Left ventricle myocardium superior (tissue), 1 donor: ENCODE measurements around the gene TMEM37. TPM values are rescaled to one million over a fixed set of nuclear protein-coding genes. Genes with fewer than 3 reads are reported as not detected.

ENCODE experiments used
- ATAC-seq: fragments of 200-7000 bp; cut with Tn5 transposase; one replicate; pipeline ENCODE4 v1.9.1; 2020; ENCODE audit warnings: mild to moderate bottlenecking, moderate library complexity
- DNase-seq: peaks from one replicate; pipeline ENCODE4 v3.0.0-alpha.2; 2020
- intact Hi-C: fragments of 100-400 bp; cut with micrococcal nuclease; formaldehyde crosslinking; loops from one replicate; pipeline ENCODE4 v1.11.0; 2022
- total RNA-seq: library from RNA; stranded (reverse); fragmentation: NEBNext Ultra II Directional; extraction: Animal tissue kit (Norgen Biotek cat#: 25700); gene quantifications from one replicate; pipeline ENCODE4 v1.2.1, GENCODE V29; 2021
- donor health status: DM: no; HTN: yes; CAD: no; lungs with severe emphysema.

Gene TMEM37
- total RNA-seq, 1 donor from 2014 or later = 2.9 TPM

DNA sequence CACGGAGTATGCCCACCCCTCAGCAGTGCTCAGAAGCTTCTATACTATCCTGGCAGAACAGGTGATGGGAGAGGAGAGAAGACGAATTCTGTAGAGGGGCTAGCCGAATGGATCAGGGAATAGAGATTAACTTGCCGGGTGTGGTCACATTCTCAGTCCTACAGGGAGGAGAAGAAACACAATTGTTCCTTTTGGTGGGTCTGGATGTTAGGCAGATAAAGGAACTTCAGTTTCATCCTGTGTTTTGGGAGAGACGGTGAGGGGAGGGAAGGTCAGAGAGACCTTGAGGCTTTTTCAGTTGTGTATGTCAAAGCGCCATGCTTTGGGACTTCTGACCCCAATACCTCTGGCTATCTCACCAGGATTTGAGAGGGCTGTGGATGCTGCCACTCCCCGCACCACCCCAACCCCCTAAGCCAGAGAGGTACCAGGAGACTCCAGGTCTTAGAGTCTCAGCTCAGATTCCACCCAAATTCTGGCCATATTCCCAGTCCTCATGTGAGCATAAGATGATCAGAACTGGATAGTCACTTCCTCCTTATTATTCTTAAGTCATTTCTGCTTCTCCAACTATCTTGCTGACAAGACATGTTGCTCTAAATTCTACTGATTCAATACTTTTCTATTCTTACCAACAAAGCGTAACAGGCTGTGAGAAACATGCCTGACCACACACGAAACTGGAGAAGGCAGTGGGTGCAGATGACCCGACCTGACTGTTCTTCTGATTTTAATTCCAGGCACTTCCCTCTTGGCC is 2.3 kb upstream of the TMEM37 start:
- intact Hi-C loops = no loop called here
- ATAC-seq (peak; percentile 24), DNase-seq (no peak)

DNA sequence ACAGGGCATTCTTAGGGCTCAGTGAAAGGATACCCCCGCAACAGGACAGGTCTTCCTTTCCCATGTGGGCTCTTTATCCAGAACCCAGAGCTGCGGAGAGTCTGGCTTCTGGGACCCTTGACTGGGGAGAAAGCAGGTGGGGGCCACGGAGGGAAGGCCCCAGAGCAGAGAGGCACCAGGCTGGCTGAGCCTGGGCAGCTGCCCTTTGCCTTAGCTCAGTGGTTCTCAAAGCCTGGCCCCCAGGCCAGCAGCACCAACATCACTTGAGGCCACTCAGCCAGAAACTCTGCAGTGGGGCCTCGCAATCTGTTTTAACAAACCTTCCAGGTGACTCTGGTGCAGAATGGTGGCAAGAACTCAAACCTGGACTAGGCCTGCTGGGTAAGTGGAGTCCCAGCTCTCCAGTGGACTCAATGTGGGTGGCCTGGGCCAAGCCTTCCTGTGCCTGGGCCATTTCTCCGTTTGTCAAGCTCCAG is 1.6 kb upstream of the TMEM37 start:
- no peak for ATAC-seq
- DNase-seq = no peak
- intact Hi-C loops = no loop called here

DNA sequence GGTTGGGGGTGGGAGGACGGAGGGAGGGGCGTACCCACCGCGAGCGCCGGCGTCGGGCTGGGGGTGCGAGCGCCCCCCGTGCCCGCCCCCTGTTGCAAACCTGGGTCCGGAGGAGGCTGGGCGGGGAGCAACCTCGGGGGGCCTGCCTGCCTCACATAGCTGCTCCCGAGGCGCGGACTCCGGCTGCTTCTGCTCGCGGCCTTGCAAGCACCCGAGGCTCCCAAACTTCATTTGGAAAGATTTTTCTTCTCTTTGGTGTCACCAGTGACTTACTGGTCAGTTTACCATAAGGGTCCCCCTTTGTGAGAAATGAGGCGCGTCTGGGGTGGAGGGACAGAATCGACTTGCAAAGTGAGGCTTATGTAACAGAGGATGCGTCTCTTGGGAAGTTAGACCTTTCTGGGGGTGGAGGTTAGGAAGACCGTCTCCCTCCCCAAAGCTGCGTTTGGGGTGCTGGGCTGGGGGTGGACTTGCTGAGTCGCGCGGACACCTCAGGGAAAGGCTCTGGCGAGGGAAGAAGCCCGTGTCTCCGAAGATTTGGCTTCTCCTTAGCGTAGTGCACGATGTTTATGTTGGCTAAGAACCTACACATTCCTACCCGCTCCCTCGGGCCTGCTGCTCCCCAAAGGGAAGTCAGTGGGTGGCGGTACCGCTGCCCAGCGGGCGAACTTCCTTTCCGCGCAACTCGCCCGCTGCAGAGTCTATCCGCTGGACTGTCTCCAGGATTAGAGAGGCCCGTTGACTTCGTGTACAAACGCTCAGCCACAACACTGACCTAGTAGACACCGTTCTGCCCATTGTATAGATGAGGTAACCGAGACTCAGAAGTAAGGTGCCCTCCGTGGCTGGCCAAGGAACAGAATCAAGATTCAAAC is 559 bp downstream of the TMEM37 start:
- DNase-seq = peak; percentile 54
- intact Hi-C loops = no loop called here
- peak; percentile 13 for ATAC-seq

DNA sequence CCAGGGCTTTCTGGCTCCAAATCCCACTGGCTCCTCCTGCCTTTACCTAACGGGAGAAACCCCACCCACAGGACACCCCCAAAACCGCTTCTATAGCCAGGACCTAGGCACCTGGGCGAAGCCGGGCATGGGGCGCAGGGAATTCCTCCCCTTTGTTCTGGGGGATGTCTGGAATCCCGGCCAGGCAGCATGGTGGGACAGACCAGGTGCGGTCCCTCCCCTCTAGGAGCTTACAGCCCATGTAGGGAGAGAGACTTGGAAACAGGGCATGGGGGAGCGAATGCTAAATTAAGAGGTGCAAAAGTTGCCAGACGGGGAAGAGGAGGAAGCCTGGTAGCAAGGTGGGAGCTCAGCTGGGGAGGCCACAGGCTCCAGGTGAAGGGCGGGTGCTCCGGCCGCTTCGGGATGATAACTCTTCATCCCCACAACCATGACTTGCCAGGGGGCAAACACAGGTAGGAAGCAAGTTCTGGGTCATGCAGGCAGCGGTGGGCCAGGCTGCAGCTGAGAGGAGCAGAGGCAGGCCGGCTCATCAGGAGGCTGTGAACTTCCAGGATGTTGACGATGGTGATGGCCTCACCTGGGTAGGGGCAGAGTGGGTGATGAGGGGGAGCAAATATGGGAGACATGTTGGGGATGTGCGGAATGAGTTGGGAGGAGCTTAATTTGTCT is 1.3 kb downstream of the TMEM37 start:
- DNase-seq (no peak), ATAC-seq (no peak)
- intact Hi-C loops = no loop called here

DNA sequence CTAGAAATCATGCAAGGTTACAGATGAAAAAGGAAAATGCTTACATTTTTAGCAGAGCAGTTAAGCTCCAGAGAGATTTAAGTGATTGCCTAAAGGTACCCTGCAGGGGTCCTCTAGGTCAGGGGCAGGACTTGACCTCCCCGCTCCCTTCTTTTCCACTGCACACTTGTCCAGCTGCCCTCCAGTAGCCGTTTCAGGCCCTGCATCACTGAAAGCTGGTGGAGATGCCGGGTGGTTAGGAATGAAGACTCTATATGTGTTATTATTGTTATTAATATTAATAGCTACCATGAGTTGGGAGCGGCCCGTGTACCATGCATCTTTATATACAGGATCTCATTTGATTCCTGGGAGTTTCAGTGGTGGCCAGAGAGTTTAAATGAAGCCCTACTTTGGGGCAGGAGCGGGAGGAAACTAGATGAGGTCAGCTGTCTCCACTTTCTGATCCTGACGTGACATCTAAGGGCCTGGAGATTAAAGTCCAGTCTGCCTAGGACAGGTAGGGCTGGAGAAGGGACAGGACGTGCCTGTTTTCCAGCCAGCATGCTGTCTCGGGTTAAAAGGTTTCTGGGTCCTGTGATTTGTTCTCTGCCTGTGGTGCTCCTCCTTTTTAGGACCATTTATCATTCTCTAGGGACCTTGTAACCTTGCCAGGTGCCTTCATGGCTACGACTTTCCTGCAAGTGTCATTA is 2.1 kb downstream of the TMEM37 start:
- intact Hi-C loops = no loop called here
- ATAC-seq (no peak), DNase-seq (no peak)

DNA sequence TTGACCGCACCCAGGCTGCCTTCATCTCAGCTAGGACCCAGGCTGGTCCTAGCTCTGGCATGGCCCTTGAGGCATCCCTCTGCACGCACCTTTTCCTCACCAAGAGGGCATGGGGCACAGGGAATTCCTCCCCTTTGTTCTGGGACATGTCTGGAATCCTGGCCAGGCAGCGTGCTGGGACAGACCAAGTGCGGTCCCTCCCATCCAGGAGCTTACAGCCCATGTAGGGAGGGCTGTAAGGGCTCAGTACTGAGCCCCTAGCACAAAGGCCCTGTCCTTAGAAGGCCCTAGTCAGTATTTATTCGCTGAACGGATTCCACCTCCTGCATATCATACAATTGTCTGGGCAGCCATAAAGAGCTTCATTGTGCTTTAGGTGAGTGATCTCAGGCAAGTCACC is 3.0 kb downstream of the TMEM37 start:
- DNase-seq (no peak), ATAC-seq (no peak)
- intact Hi-C loops = no loop called here

DNA sequence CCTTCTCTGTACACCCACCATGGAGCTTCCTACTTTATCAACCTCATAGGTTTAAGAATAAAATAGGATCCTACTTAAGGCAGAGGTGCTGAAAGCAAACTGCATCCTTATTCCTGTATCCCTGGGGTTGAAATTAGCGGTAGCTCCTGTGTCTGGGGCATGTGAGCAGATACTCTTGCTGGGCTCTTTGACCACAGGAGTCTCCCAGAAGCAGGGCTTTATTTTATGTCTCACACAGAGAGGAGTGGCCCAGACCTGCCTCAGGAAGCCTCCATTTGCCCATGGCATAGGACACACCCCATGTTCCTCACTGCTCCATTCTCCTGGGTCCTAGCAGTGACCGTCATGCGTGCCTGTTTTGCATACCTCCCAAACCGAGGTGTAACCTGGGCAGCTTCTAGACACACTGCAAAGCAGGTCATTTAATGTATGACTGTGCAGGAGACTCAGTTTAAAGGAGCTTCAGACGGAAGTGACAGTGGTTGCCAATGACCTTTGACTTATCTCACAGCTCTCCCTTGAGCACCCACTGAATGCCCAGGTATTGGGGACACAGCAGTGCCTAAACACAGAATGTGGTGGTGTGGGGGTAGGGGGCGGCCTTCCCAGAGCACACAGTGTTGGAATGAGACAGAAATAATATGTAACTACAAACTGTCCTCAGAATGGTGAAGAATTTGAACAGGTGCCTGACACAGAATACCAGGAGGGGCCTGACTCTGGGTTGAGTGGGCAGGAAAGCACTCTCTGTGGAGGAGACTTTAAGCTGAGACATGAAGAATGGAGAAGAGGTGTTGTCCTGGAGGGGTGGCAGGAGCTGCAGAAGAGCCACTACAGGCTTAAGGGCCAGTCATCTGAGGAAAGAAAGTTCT is 3.7 kb downstream of the TMEM37 start:
- DNase-seq (no peak), ATAC-seq (no peak)
- intact Hi-C loops = no loop called here

DNA sequence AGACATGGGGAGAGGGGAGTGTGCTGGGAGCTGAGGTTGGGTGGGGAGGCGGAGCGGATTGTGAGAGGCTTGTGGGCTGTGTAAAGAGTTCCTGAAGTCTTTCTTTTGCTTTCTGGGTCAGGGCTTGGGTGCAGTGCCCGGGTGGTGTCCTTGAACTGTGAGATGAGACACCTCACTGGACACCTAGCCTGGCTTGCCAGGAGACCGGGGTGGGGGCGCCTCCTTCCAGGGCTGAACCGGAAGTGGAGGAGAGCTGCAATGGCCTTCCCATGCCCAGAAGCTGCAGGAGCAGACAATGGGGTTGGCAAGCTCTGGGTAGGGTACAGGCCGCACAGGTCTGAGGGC is 4.3 kb downstream of the TMEM37 start:
- ATAC-seq (no peak), DNase-seq (no peak)
- intact Hi-C loops = no loop called here

DNA sequence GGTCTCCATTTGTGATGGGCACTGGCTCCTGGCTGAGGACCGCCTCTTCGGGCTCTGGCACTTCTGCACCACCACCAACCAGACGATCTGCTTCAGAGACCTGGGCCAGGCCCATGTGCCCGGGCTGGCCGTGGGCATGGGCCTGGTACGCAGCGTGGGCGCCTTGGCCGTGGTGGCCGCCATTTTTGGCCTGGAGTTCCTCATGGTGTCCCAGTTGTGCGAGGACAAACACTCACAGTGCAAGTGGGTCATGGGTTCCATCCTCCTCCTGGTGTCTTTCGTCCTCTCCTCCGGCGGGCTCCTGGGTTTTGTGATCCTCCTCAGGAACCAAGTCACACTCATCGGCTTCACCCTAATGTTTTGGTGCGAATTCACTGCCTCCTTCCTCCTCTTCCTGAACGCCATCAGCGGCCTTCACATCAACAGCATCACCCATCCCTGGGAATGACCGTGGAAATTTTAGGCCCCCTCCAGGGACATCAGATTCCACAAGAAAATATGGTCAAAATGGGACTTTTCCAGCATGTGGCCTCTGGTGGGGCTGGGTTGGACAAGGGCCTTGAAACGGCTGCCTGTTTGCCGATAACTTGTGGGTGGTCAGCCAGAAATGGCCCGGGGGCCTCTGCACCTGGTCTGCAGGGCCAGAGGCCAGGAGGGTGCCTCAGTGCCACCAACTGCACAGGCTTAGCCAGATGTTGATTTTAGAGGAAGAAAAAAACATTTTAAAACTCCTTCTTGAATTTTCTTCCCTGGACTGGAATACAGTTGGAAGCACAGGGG is 5.5 kb downstream of the TMEM37 start:
- no peak for ATAC-seq
- DNase-seq = no peak
- intact Hi-C loops = no loop called here

DNA sequence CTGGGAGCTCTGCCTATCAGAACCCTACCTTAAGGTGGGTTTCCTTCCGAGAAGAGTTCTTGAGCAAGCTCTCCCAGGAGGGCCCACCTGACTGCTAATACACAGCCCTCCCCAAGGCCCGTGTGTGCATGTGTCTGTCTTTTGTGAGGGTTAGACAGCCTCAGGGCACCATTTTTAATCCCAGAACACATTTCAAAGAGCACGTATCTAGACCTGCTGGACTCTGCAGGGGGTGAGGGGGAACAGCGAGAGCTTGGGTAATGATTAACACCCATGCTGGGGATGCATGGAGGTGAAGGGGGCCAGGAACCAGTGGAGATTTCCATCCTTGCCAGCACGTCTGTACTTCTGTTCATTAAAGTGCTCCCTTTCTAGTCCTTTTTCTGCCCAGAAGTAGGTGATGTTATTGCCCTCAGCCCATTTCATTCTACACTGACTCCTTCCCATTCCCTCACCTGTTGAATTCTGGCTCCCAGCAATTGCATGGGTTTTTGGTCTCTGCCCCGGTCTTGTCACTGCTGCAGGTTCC is 6.5 kb downstream of the TMEM37 start:
- intact Hi-C loops = no loop called here
- DNase-seq = no peak
- ATAC-seq = no peak

DNA sequence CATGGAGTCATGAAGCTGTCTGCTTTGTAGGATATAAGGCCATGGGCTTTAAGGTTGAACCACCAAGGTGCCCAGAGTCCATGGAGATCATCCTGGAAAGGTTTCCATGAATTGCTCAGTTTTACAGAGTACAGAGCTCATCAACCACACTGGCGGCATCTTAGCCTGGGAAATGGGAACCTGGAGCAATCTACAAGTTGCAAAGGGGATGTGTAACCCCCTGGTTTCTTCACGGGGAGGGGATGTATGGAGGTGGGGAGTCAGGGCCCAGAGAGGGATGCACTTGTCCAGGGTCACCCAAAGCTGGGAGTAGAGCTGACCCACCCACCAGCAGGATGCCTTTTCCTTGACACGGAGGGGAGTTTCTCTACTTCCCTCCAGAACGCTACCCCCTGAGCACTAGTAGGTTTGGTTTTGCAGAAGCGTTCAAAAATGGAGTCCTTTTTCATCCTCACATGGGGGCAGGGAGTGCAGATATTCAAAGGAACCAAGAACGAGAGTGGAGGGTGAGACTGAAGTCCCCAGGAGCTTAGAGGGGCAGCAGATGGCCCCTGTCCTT is 7.2 kb downstream of the TMEM37 start:
- no peak for ATAC-seq
- intact Hi-C loops = no loop called here
- no peak for DNase-seq

DNA sequence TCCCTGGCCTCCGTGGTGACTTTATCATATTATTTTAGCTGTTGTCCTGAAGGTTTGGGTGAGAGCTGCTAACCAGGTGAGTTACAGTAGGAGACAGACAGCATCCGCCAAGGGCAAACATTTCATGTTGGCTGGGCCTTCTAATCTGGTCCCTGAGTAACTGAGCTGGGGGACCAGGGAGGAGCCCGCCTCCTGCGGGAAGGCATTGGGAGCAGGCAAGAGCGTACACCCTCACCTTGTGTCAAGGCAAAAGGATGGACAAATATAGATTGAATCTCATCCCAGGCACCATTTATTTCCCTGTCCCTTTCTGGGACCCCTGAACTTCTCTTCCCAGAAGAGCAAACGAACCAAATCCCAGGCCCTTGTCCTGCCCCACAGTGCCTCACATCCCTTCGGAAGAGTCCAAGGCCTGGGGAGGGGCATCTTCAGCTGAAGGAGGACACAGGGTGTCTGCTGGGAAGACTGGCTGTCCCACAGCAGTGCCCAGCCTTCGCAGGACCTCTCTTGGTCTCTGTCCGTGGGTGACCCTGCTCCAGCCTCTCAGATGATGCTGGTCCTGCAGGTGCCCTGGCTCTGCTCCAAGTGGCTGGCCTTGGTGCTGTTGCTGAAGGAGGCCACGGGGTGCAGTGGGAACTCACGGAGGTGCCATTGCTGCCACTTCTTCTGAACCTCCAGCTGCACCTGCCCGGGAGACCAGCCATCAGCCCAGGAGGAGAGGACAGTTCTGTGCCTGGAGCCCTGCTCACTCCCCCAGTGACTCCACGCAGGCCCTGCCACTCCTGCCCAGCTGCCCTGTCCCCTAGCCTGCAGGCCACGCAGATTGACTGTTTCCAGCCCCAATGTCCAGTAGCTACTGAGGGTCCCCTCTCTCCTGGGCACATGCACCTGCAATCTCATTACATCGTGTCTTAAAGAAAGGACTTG is 8.2 kb downstream of the TMEM37 start:
- ATAC-seq = no peak
- no peak for DNase-seq
- intact Hi-C loops = no loop called here

DNA sequence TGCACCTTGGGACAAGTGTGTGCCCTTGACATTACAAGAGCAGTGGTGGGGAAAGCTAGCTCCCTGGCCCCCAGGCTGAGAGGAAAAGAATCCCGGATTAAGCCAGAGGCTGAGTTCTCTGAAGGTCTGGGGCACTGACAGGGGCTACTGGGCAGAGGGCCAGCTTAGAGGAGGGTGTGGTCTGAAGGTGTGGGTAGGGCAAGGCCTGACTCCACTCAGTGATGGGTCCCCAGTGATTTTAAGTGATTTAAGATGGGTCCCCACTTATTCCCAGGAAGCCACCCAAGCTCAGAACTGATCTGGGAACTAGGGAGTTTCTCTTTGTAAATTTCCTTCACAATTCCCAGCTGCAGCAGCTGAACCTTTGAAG is 8.8 kb downstream of the TMEM37 start:
- intact Hi-C loops = no loop called here
- ATAC-seq (no peak), DNase-seq (no peak)

DNA sequence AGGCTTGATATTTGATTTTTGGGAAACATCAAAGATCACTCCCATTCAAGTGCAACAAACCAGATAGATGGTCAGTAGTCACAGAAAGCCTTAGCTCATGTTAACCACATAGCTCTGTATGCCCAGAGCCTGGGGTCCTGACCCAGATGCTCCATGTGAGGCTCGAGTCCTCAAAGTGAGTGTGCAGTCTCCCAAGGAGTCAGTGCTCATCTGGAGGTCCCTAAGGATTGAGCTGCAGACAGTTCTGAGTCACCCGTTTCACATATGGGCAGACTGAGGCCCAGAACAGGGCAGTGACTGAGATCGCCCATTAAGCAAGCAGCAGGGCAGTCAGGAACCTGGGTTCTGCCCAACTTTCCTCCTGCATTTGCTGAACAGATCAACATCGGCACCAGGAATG is 9.2 kb downstream of the TMEM37 start:
- DNase-seq = no peak
- ATAC-seq = no peak
- intact Hi-C loops = no loop called here

DNA sequence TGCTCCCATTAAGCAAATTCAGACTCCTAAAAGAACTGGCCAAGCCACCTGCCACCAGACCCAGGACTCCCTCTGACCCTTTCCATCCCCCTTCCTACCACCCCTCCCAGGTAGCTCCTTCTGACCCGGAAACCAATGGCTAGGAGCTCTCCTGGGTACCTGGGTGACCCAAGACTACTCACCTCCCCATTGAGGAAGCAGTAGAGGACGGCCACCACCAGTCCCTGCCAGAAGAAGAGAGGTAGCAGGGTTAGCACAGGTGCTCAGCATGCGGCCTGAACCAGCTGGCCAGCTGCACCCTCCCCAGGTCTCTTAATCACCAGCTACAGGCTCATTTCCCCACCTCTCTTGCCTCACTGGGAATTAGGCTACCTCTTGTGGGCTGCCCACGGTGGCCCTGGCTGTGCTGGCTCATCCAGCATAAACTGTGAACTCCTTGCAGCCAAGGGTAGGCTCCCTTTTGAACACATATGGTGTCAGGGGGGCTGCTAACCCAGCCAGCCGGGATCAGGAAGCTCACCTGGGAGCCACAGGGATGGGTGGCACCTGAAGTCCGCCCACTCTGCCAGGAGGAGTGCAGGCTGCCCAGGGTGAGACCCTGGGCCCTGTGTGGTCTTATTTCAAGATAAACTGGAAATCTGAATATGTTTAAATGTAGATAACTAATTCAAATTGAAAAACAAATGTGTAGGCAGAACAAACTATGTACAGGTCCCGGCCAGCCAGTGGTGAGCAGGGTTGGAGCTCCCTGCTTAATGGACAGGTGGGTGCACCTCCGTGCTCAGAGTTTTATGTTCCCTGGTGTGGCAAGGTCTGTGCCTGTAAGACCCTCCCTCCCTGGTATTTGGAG is 9.9 kb downstream of the TMEM37 start:
- no peak for DNase-seq
- no peak for ATAC-seq
- intact Hi-C loops = no loop called here

DNA sequence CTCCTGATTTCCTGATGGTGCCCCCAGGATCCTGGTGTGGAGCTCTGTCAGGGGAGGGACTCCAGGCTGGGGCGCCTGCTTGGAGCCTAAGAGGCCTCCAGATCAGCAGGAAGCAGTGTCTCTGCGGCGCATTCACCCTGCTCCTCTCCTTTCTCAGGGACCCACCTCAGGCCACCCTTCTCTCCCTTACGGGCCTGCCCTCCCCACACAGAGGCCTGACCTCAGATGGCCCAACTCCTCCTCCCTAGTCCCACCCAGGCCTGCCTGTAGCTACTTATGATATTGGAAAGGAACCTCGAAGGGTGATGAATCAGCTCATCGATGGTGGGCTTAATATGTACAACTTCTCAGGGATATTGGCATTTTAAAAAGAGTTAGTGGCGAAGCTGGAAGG is 10.6 kb downstream of the TMEM37 start:
- intact Hi-C loops = no loop called here
- ATAC-seq (no peak), DNase-seq (no peak)
